ENCODE measurements around the gene UGGT2. TPM values are rescaled to one million over a fixed set of nuclear protein-coding genes. Genes with fewer than 3 reads are reported as not detected.

Gene UGGT2
- total RNA-seq, 4 donors from 2014 or later = 7.7 to 35.3 (median 11.1) TPM

- intact Hi-C loops (cut with DNase I) = no loop called here
- 86 to 89% methylated on average over 2 of the region's 2 CpGs for WGBS, 2 donors
- no peak for TF ChIP-seq CTCF (IDR thresholded peaks at IDR 0.05)
Measured at GRCh38 chr13:95970878-95971277, 82.3 kb downstream of the UGGT2 start.

GRCh38 chr13:95968906-95969305 is 84.3 kb downstream of the UGGT2 start:
- Histone ChIP-seq H3K27ac (no peak overlapping the region), H3K27me3 (no peaks in the 10 kb centered on the region), H3K9me3 (no peaks in the 10 kb centered on the region), H3K4me3 (no peak overlapping the region), H3K36me3 (peaks cover 0 to 18% (median 0%) of the 10 kb centered on the region in 3 donors), H3K4me1 (no peaks in the 10 kb centered on the region)
- no peak for DNase-seq
- no peak for TF ChIP-seq CTCF (IDR thresholded peaks at IDR 0.05)
- no peak for TF ChIP-seq POLR2A (IDR thresholded peaks at IDR 0.05)
- 64 to 92% methylated on average over 2 of the region's 2 CpGs for WGBS, 2 donors
- intact Hi-C loops (cut with DNase I) = no loop called here

More at GRCh38 chr13:95970878-95971277, 82.3 kb downstream of the UGGT2 start:
- Histone ChIP-seq H3K36me3 (peaks cover 0 to 18% (median 0%) of the 10 kb centered on the region in 3 donors), H3K27me3 (no peaks in the 10 kb centered on the region), H3K9me3 (no peaks in the 10 kb centered on the region), H3K4me3 (no peak overlapping the region), H3K27ac (no peak overlapping the region), H3K4me1 (no peaks in the 10 kb centered on the region)
- DNase-seq = no peak

GRCh38 chr13:95957331-95957730 is 95.9 kb downstream of the UGGT2 start:
- 67 to 78% methylated on average over 2 of the region's 2 CpGs for WGBS, 2 donors
- Histone ChIP-seq H3K27me3 (no peaks in the 10 kb centered on the region), H3K36me3 (peaks cover 0 to 13% (median 0%) of the 10 kb centered on the region in 3 donors), H3K4me3 (no peak overlapping the region), H3K9me3 (peaks cover 0 to 10% (median 6%) of the 10 kb centered on the region in 3 donors), H3K27ac (no peak overlapping the region), H3K4me1 (no peaks in the 10 kb centered on the region)
- intact Hi-C loops (cut with DNase I) = no loop called here
- no peak for DNase-seq
- TF ChIP-seq CTCF (IDR thresholded peaks at IDR 0.05) (no peak), POLR2A (IDR thresholded peaks at IDR 0.05) (no peak)

- Histone ChIP-seq H3K27ac (no peak overlapping the region), H3K9me3 (peaks cover 0 to 10% (median 6%) of the 10 kb centered on the region in 3 donors), H3K36me3 (peaks cover 0 to 13% (median 0%) of the 10 kb centered on the region in 3 donors), H3K4me1 (no peaks in the 10 kb centered on the region), H3K4me3 (no peak overlapping the region), H3K27me3 (no peaks in the 10 kb centered on the region)
- TF ChIP-seq POLR2A (IDR thresholded peaks at IDR 0.05) = no peak
- TF ChIP-seq CTCF (IDR thresholded peaks at IDR 0.05) = no peak
- intact Hi-C loops (cut with DNase I) = no loop called here
- no peak for DNase-seq
Measured at GRCh38 chr13:95956589-95957148, 96.5 kb downstream of the UGGT2 start.

- peaks cover 0 to 6% (median 4%) of the 10 kb centered on the region in 3 donors for H3K9me3 ChIP-seq
- no peaks in the 10 kb centered on the region for H3K4me1 ChIP-seq
- 93 to 97% methylated on average over 3 of the region's 3 CpGs for WGBS, 2 donors
- H3K36me3 ChIP-seq = peaks cover 0 to 13% (median 0%) of the 10 kb centered on the region in 3 donors
- DNase-seq = no peak
- H3K4me3 ChIP-seq = no peak overlapping the region
- H3K27ac ChIP-seq = no peak overlapping the region
- no peaks in the 10 kb centered on the region for H3K27me3 ChIP-seq
- intact Hi-C loops (cut with DNase I) = no loop called here
- TF ChIP-seq POLR2A (IDR thresholded peaks at IDR 0.05) = no peak
- TF ChIP-seq CTCF (IDR thresholded peaks at IDR 0.05) = no peak
Measured at GRCh38 chr13:95955719-95956118, 97.5 kb downstream of the UGGT2 start.

All from esophagus squamous epithelium (tissue), 5 donors.